Fibroblast of lung (primary cell): Measurements from ENCODE around the gene PDE6A. TPM values are rescaled to one million over a fixed set of nuclear protein-coding genes. Genes with fewer than 3 reads are reported as not detected.

Experiments
- DNase-seq, 2 donors: peaks; one replicate each; pipeline versions ENCODE4 v3.0.0 to v3.0.0-alpha.2; 2010; ENCODE audit warnings: low read depth in 2 of 2
- H2AFZ ChIP-seq: 2 replicates; pipeline ENCODE4 v1.5.1; 2012; ENCODE audit warnings: low read length, control low read depth, inconsistent platforms
- H3K27ac ChIP-seq: 2 replicates; pipeline ENCODE4 v1.5.1; 2011; ENCODE audit warnings: low read length, control low read depth; ENCODE audit not compliant: insufficient read depth
- H3K27me3 ChIP-seq: 2 replicates; pipeline ENCODE4 v1.5.1; 2011; ENCODE audit warnings: mild to moderate bottlenecking, low read length; ENCODE audit not compliant: control insufficient read depth, insufficient read depth
- H3K36me3 ChIP-seq: 2 replicates; pipeline ENCODE4 v1.5.1; 2011; ENCODE audit warnings: low read length; ENCODE audit not compliant: control insufficient read depth, insufficient read depth
- H3K4me1 ChIP-seq: 2 replicates; pipeline ENCODE4 v1.5.1; 2011; ENCODE audit warnings: low read length; ENCODE audit not compliant: control insufficient read depth, insufficient read depth; ENCODE audit errors: extremely low read depth
- H3K4me2 ChIP-seq: 2 replicates; pipeline ENCODE4 v1.5.1; 2011; ENCODE audit warnings: low read length, control low read depth; ENCODE audit not compliant: insufficient read depth; ENCODE audit errors: extremely low read depth
- H3K4me3 ChIP-seq, 4 experiments: fragments of 200-600 bp in 1 of 4; sonication (generic) in 1 of 4; replicated peaks in 1 of 4; 2 replicates each; pipeline ENCODE4 v1.5.1; 2011 to 2016; ENCODE audit warnings: low read length in 4 of 4, low read depth in 3 of 4, mild to moderate bottlenecking in 3 of 4, control low read depth in 2 of 4, inconsistent platforms in 1 of 4, mixed read lengths in 1 of 4; ENCODE audit not compliant: insufficient read depth in 1 of 4; ENCODE audit errors: control extremely low read depth in 1 of 4
- H3K79me2 ChIP-seq: 2 replicates; pipeline ENCODE4 v1.5.1; 2012; ENCODE audit warnings: mild to moderate bottlenecking, low read length, inconsistent platforms; ENCODE audit not compliant: control insufficient read depth, insufficient read depth
- H3K9ac ChIP-seq: 2 replicates; pipeline ENCODE4 v1.5.1; 2011; ENCODE audit warnings: mild to moderate bottlenecking, low read length, control low read depth; ENCODE audit not compliant: insufficient read depth
- H3K9me3 ChIP-seq: 2 replicates; pipeline ENCODE4 v1.5.1; 2012; ENCODE audit warnings: low read depth, low read length; ENCODE audit not compliant: control insufficient read depth, insufficient read depth
- H4K20me1 ChIP-seq: 2 replicates; pipeline ENCODE4 v1.5.1; 2011; ENCODE audit warnings: low read length; ENCODE audit not compliant: control insufficient read depth, insufficient read depth; ENCODE audit errors: extremely low read depth
- CTCF ChIP-seq, 2 donors: IDR thresholded peaks in 1 of 2; conservative IDR thresholded peaks in 1 of 2; 1 replicate in 1 of 2; 2 replicates in 1 of 2; pipeline ENCODE4 v1.5.1; 2011 to 2012; ENCODE audit warnings: low read length in 2 of 2, control low read depth in 1 of 2, inconsistent platforms in 1 of 2, low read depth in 1 of 2, mild to moderate bottlenecking in 1 of 2
- EZH2 ChIP-seq: IDR thresholded peaks from 2 replicates; pipeline ENCODE4 v1.5.1; 2012; ENCODE audit warnings: low read length, control low read depth, mild to moderate bottlenecking; ENCODE audit errors: missing control alignments
- polyA plus RNA-seq, 2 donors: library from polyadenylated mRNA; depleted of rRNA in 1 of 2; stranded (reverse) in 1 of 2; unstranded in 1 of 2; fragments of >200 nt; gene quantifications; 2 replicates each; pipeline ENCODE4 v1.2.1, GENCODE V29; 2011 to 2012; ENCODE audit warnings: missing spikeins in 1 of 2
- total RNA-seq: library from RNA; depleted of rRNA; stranded (reverse); fragments of >200 nt; gene quantifications from 2 replicates; pipeline ENCODE4 v1.2.1, GENCODE V29; 2014

PDE6A gene
- total and polyA plus RNA-seq, 2 donors (not counting 1 experiment from before 2014, with no cell fraction given): under 0.01 TPM; not detected in 1

GRCh38 chr5:149912226-149912871, 32.2 kb downstream of the PDE6A start:
- no peaks in the 10 kb centered on the region for H3K36me3 ChIP-seq
- DNase-seq: no peak
- TF ChIP-seq EZH2 (no peak), CTCF (conservative IDR thresholded peaks at IDR 0.05 in 1 of 2, IDR thresholded peaks at IDR 0.05 in 1 of 2; ENCODE audit: low read depth in 1 of 2, low read length in 2 of 2) (no peak)
- peaks cover 7% of the 10 kb centered on the region for H3K27me3 ChIP-seq
- H3K4me2 ChIP-seq: no peak overlapping the region
- H3K79me2 ChIP-seq: no peaks in the 10 kb centered on the region
- H2AFZ ChIP-seq: no peak overlapping the region
- H3K27ac ChIP-seq: no peak overlapping the region
- H3K4me1 ChIP-seq: no peaks in the 10 kb centered on the region
- no peak overlapping the region for H3K4me3 ChIP-seq
- H3K9ac ChIP-seq: no peak overlapping the region
- no peaks in the 10 kb centered on the region for H4K20me1 ChIP-seq
- no peaks in the 10 kb centered on the region for H3K9me3 ChIP-seq

- H3K27ac ChIP-seq: no peak overlapping the region
- DNase-seq: no peak
- no peaks in the 10 kb centered on the region for H3K79me2 ChIP-seq
- H3K4me2 ChIP-seq: no peak overlapping the region
- H3K9ac ChIP-seq: no peak overlapping the region
- H3K27me3 ChIP-seq: peaks cover 7% of the 10 kb centered on the region
- no peak overlapping the region for H3K4me3 ChIP-seq
- TF ChIP-seq EZH2 (no peak), CTCF (conservative IDR thresholded peaks at IDR 0.05 in 1 of 2, IDR thresholded peaks at IDR 0.05 in 1 of 2; ENCODE audit: low read depth in 1 of 2, low read length in 2 of 2) (no peak)
- no peaks in the 10 kb centered on the region for H4K20me1 ChIP-seq
- no peaks in the 10 kb centered on the region for H3K9me3 ChIP-seq
- H3K36me3 ChIP-seq: no peaks in the 10 kb centered on the region
- H3K4me1 ChIP-seq: no peaks in the 10 kb centered on the region
- H2AFZ ChIP-seq: no peak overlapping the region
Measured at GRCh38 chr5:149911031-149911430, 33.6 kb downstream of the PDE6A start.

GRCh38 chr5:149907828-149908227, 36.8 kb downstream of the PDE6A start:
- H3K4me3 ChIP-seq: no peak overlapping the region
- H3K9ac ChIP-seq: no peak overlapping the region
- no peaks in the 10 kb centered on the region for H4K20me1 ChIP-seq
- no peak for DNase-seq
- no peak overlapping the region for H3K4me2 ChIP-seq
- no peaks in the 10 kb centered on the region for H3K4me1 ChIP-seq
- no peaks in the 10 kb centered on the region for H3K27me3 ChIP-seq
- H3K79me2 ChIP-seq: no peaks in the 10 kb centered on the region
- TF ChIP-seq CTCF (conservative IDR thresholded peaks at IDR 0.05 in 1 of 2, IDR thresholded peaks at IDR 0.05 in 1 of 2; ENCODE audit: low read depth in 1 of 2, low read length in 2 of 2) (no peak), EZH2 (no peak)
- no peak overlapping the region for H2AFZ ChIP-seq
- no peak overlapping the region for H3K27ac ChIP-seq
- H3K36me3 ChIP-seq: no peaks in the 10 kb centered on the region
- H3K9me3 ChIP-seq: no peaks in the 10 kb centered on the region
